Smooth muscle cell (in vitro differentiated cells): ENCODE data around the gene MRPL20. TPM values are rescaled to one million over a fixed set of nuclear protein-coding genes. Genes with fewer than 3 reads are reported as not detected.

Source experiments
- DNase-seq: peaks from one replicate; lab custom pipeline; 2025; ENCODE audit not compliant: unreplicated experiment; lab: John Stamatoyannopoulos, UW
- H2AFZ ChIP-seq: fragments of 200-600 bp; sonication (generic); 2 replicates; pipeline ENCODE4 v1.6.0; 2016; ENCODE audit warnings: antibody characterized with exemption, low read depth, mild to moderate bottlenecking
- H3F3A ChIP-seq: fragments of 200-600 bp; sonication (generic); 2 replicates; pipeline ENCODE4 v1.6.0; 2017; ENCODE audit warnings: antibody characterized with exemption, low read depth
- H3K27ac ChIP-seq: fragments of 200-600 bp; sonication (generic); 2 replicates; pipeline ENCODE4 v1.5.1; 2016; ENCODE audit warnings: low read depth, mild to moderate bottlenecking
- H3K27me3 ChIP-seq: fragments of 200-600 bp; sonication (generic); 2 replicates; pipeline ENCODE4 v1.6.1; 2016; ENCODE audit warnings: low read depth, mild to moderate bottlenecking
- H3K36me3 ChIP-seq: fragments of 200-600 bp; sonication (generic); 2 replicates; pipeline ENCODE4 v1.5.1; 2016; ENCODE audit warnings: low read depth
- H3K4me1 ChIP-seq: fragments of 200-600 bp; sonication (generic); 2 replicates; pipeline ENCODE4 v1.5.1; 2016; ENCODE audit warnings: low read depth
- H3K4me2 ChIP-seq: fragments of 200-600 bp; sonication (generic); 2 replicates; pipeline ENCODE4 v1.6.0; 2016; ENCODE audit warnings: mild to moderate bottlenecking
- H3K4me3 ChIP-seq: fragments of 200-600 bp; sonication (generic); 2 replicates; pipeline ENCODE4 v1.5.1; 2016; ENCODE audit warnings: mild to moderate bottlenecking
- H3K79me2 ChIP-seq: fragments of 200-600 bp; sonication (generic); 2 replicates; pipeline ENCODE4 v1.6.0; 2016; ENCODE audit warnings: low read depth, mild to moderate bottlenecking
- H3K9ac ChIP-seq: fragments of 200-600 bp; sonication (generic); 2 replicates; pipeline ENCODE4 v1.6.0; 2016; ENCODE audit warnings: low read depth
- H3K9me3 ChIP-seq: fragments of 200-600 bp; sonication (generic); replicated peaks from 2 replicates; pipeline ENCODE4 v1.5.1; 2016; ENCODE audit warnings: low read depth
- H4K20me1 ChIP-seq: fragments of 200-600 bp; sonication (generic); 2 replicates; pipeline ENCODE4 v1.6.0; 2016; ENCODE audit warnings: low read depth
- CTCF ChIP-seq: fragments of 200-600 bp; sonication (generic); IDR thresholded peaks from 2 replicates; pipeline ENCODE4 v1.5.1; 2017; ENCODE audit warnings: borderline replicate concordance, mild to moderate bottlenecking, antibody characterized with exemption; ENCODE audit not compliant: insufficient read depth, poor library complexity, severe bottlenecking
- WGBS: methylation state at CpG from one replicate; pipeline ENCODE4 v1.1.7; 2016; ENCODE audit warnings: low lambda C conversion rate; 5-methylcytosine and 5-hydroxymethylcytosine counted together
- polyA plus RNA-seq: library from polyadenylated mRNA; unstranded; fragments of >200 nt; fragmentation: Nextera tagmentation; extraction: Ambion mirVana; gene quantifications from 2 replicates; pipeline ENCODE4 v1.2.1, GENCODE V29; 2016
- total RNA-seq: library from RNA; depleted of rRNA; stranded (reverse); fragments of >200 nt; gene quantifications from 2 replicates; pipeline ENCODE4 v1.2.3, GENCODE V29; 2014

Gene MRPL20
- total and polyA plus RNA-seq, 2 experiments from 2014 or later, result 99.6 to 147 TPM

GRCh38 chr1:1366699-1367066 lies 40.4 kb downstream of the MRPL20 start:
- no peaks in the 10 kb centered on the region for H3K9me3 ChIP-seq
- peaks cover under 1% of the 10 kb centered on the region for H3K79me2 ChIP-seq
- 92% methylated on average over 3 of the region's 3 CpGs for WGBS
- no peak overlapping the region for H2AFZ ChIP-seq
- no peak overlapping the region for H3K9ac ChIP-seq
- H4K20me1 ChIP-seq, result no peaks in the 10 kb centered on the region
- H3K36me3 ChIP-seq, result no peaks in the 10 kb centered on the region
- H3K4me3 ChIP-seq, result no peak overlapping the region
- peaks cover 7% of the 10 kb centered on the region for H3K4me1 ChIP-seq
- H3K27me3 ChIP-seq, result no peaks in the 10 kb centered on the region
- no peak overlapping the region for H3K27ac ChIP-seq
- no peak for TF ChIP-seq CTCF
- DNase-seq, result no peak
- H3F3A ChIP-seq, result peaks cover 1% of the 10 kb centered on the region
- no peak overlapping the region for H3K4me2 ChIP-seq

GRCh38 chr1:1365875-1366698 lies 41.0 kb downstream of the MRPL20 start:
- Histone ChIP-seq H3K4me2 (no peak overlapping the region), H3K27ac (no peak overlapping the region), H3K9ac (no peak overlapping the region), H3K27me3 (no peaks in the 10 kb centered on the region), H3K36me3 (no peaks in the 10 kb centered on the region), H3K4me3 (no peak overlapping the region), H3K9me3 (no peaks in the 10 kb centered on the region), H4K20me1 (no peaks in the 10 kb centered on the region), H2AFZ (no peak overlapping the region), H3F3A (peaks cover 7% of the 10 kb centered on the region), H3K79me2 (no peaks in the 10 kb centered on the region), H3K4me1 (peaks cover 12% of the 10 kb centered on the region)
- 81% methylated on average over 10 of the region's 10 CpGs for WGBS
- no peak for TF ChIP-seq CTCF
- DNase-seq, result no peak

- Histone ChIP-seq H3K36me3 (no peaks in the 10 kb centered on the region), H2AFZ (no peak overlapping the region), H3K4me3 (no peak overlapping the region), H3K27ac (no peak overlapping the region), H3F3A (peaks cover 17% of the 10 kb centered on the region), H3K9ac (no peak overlapping the region), H3K9me3 (no peaks in the 10 kb centered on the region), H4K20me1 (no peaks in the 10 kb centered on the region), H3K27me3 (no peaks in the 10 kb centered on the region), H3K4me2 (no peak overlapping the region), H3K4me1 (peaks cover 26% of the 10 kb centered on the region), H3K79me2 (no peaks in the 10 kb centered on the region)
- no peak for DNase-seq
- TF ChIP-seq CTCF, result no peak
- WGBS, result 85% methylated on average over 14 of the region's 14 CpGs
Measured at GRCh38 chr1:1364266-1364665, 42.8 kb downstream of the MRPL20 start.

- no peak for TF ChIP-seq CTCF
- peak overlapping the region; percentile 79 for H3K4me2 ChIP-seq
- H2AFZ ChIP-seq, result no peak overlapping the region
- no peaks in the 10 kb centered on the region for H3K36me3 ChIP-seq
- peak overlapping the region; percentile 15 for H3K4me3 ChIP-seq
- WGBS, result 14% methylated on average over 13 of the region's 13 CpGs
- no peaks in the 10 kb centered on the region for H3K27me3 ChIP-seq
- DNase-seq, result peak; percentile 27
- peaks cover 17% of the 10 kb centered on the region for H3F3A ChIP-seq
- H3K9ac ChIP-seq, result peak overlapping the region; percentile 53
- peak overlapping the region; percentile 96 for H3K27ac ChIP-seq
- peaks cover 31% of the 10 kb centered on the region for H3K4me1 ChIP-seq
- H3K79me2 ChIP-seq, result peaks cover 10% of the 10 kb centered on the region
- H3K9me3 ChIP-seq, result no peaks in the 10 kb centered on the region
- H4K20me1 ChIP-seq, result peaks cover 7% of the 10 kb centered on the region
Measured at GRCh38 chr1:1361982-1362423, 45.1 kb downstream of the MRPL20 start.
